ENCODE measurements around the gene PPID.
A peak's percentile ranks its signal among the peaks of the same experiment; 100 is the strongest.

PPID gene

GRCh38 chr4:158768555-158769174 is 45.5 kb upstream of the PPID start, which contains the start of gene FNIP2:
TSS of gene FNIP2 (plus strand) at chr4:158769026. CDS start at chr4:158769213, 187 bp downstream.
- Histone ChIP-seq H3K4me1 (ENCODE audit: low read depth, poor library complexity, severe bottlenecking) (peaks cover 21% of the 10 kb centered on the region), H2AFZ (ENCODE audit: low read depth) (peak within 1 kb of the TSS; percentile 94), H3K4me3 (IDR thresholded peaks at IDR 0.05; ENCODE audit: insufficient read depth, low read depth, low read length) (no peak within 1 kb of the TSS), H3K79me2 (ENCODE audit: insufficient read depth, low read depth) (peaks cover 35% of the 10 kb centered on the region; the same call in 1 of the 2 replicates), H3K9ac (peak within 1 kb of the TSS; percentile 67), H3K27me3 (ENCODE audit: insufficient read depth, low read depth) (no peaks in the 10 kb centered on the region; the same call in 1 of the 2 replicates), H4K20me1 (ENCODE audit: insufficient read depth) (no peaks in the 10 kb centered on the region), H3K27ac (peak within 1 kb of the TSS; percentile 33), H3K36me3 (ENCODE audit: insufficient read depth) (no peaks in the 10 kb centered on the region), H3K4me2 (peak within 1 kb of the TSS; percentile 97)
- TF ChIP-seq CTCF (conservative IDR thresholded peaks at IDR 0.05; ENCODE audit: low read depth, low read length) = no peak

- Histone ChIP-seq H3K27me3 (ENCODE audit: insufficient read depth, low read depth) (no peaks in the 10 kb centered on the region; the same call in 1 of the 2 replicates), H3K9ac (no peak overlapping the region), H3K27ac (no peak overlapping the region), H2AFZ (ENCODE audit: low read depth) (no peak overlapping the region), H3K4me3 (IDR thresholded peaks at IDR 0.05; ENCODE audit: insufficient read depth, low read depth, low read length) (no peak overlapping the region), H3K4me1 (ENCODE audit: low read depth, poor library complexity, severe bottlenecking) (peaks cover 21% of the 10 kb centered on the region), H3K36me3 (ENCODE audit: insufficient read depth) (no peaks in the 10 kb centered on the region), H3K79me2 (ENCODE audit: insufficient read depth, low read depth) (peaks cover 22% of the 10 kb centered on the region; the same call in 1 of the 2 replicates), H3K4me2 (no peak overlapping the region; the same call in 1 of the 2 replicates), H4K20me1 (ENCODE audit: insufficient read depth) (no peaks in the 10 kb centered on the region)
- TF ChIP-seq CTCF (conservative IDR thresholded peaks at IDR 0.05; ENCODE audit: low read depth, low read length) = no peak
Observed at GRCh38 chr4:158767451-158767850, 44.3 kb upstream of the PPID start.

- no peaks in the 10 kb centered on the region; the same call in 1 of the 2 replicates for H3K27me3 ChIP-seq (ENCODE audit: insufficient read depth, low read depth)
Observed at GRCh38 chr4:158766434-158767044, 43.3 kb upstream of the PPID start.

GRCh38 chr4:158763462-158763861 is 40.3 kb upstream of the PPID start:
- H3K4me2 ChIP-seq = no peak overlapping the region
- H3K4me1 ChIP-seq (ENCODE audit: low read depth, poor library complexity, severe bottlenecking) = no peaks in the 10 kb centered on the region
- no peaks in the 10 kb centered on the region for H3K36me3 ChIP-seq (ENCODE audit: insufficient read depth)
- H3K79me2 ChIP-seq (ENCODE audit: insufficient read depth, low read depth) = no peaks in the 10 kb centered on the region
- H4K20me1 ChIP-seq (ENCODE audit: insufficient read depth) = no peaks in the 10 kb centered on the region
- no peak overlapping the region for H3K4me3 ChIP-seq (IDR thresholded peaks at IDR 0.05; ENCODE audit: insufficient read depth, low read depth, low read length)
- TF ChIP-seq CTCF (conservative IDR thresholded peaks at IDR 0.05; ENCODE audit: low read depth, low read length) = no peak
- no peak overlapping the region for H3K27ac ChIP-seq
- H2AFZ ChIP-seq (ENCODE audit: low read depth) = no peak overlapping the region
- H3K27me3 ChIP-seq (ENCODE audit: insufficient read depth, low read depth) = no peaks in the 10 kb centered on the region; the same call in 1 of the 2 replicates
- no peak overlapping the region for H3K9ac ChIP-seq

More at GRCh38 chr4:158766434-158767044, 43.3 kb upstream of the PPID start:
- no peak for TF ChIP-seq CTCF (conservative IDR thresholded peaks at IDR 0.05; ENCODE audit: low read depth, low read length)
- peaks cover 17% of the 10 kb centered on the region for H3K4me1 ChIP-seq (ENCODE audit: low read depth, poor library complexity, severe bottlenecking)
- no peaks in the 10 kb centered on the region for H4K20me1 ChIP-seq (ENCODE audit: insufficient read depth)
- peaks cover 20% of the 10 kb centered on the region; the same call in 1 of the 2 replicates for H3K79me2 ChIP-seq (ENCODE audit: insufficient read depth, low read depth)
- no peak overlapping the region for H3K4me2 ChIP-seq
- no peak overlapping the region for H3K4me3 ChIP-seq (IDR thresholded peaks at IDR 0.05; ENCODE audit: insufficient read depth, low read depth, low read length)
- no peak overlapping the region for H3K9ac ChIP-seq
- no peak overlapping the region for H3K27ac ChIP-seq
- no peaks in the 10 kb centered on the region for H3K36me3 ChIP-seq (ENCODE audit: insufficient read depth)
- no peak overlapping the region for H2AFZ ChIP-seq (ENCODE audit: low read depth)
